HG03060 (cell line): Measurements from ENCODE around the gene SNTG2.
"Not testable (repeated sequence)": the region's sequence is repeated elsewhere in the genome, so short reads cannot be mapped to it uniquely, and the experiment has no call there.

Source experiments
- ATAC-seq: cut with Tn5 transposase; IDR thresholded peaks from one replicate; pipeline ENCODE4 v1.9.1; 2021; ENCODE audit warnings: low read depth, moderate number of reproducible peaks; ENCODE audit not compliant: unreplicated experiment

Gene SNTG2

GRCh38 chr2:1341404-1342120, 390.9 kb downstream of the SNTG2 start:
- no peak for ATAC-seq

GRCh38 chr2:1348789-1349188, 398.1 kb downstream of the SNTG2 start:
- no peak for ATAC-seq

- no peak for ATAC-seq
These were observed 399.5 kb downstream of the SNTG2 start for GRCh38 chr2:1350111-1350510.

- ATAC-seq: no peak
These were observed 402.5 kb downstream of the SNTG2 start for GRCh38 chr2:1353124-1353523.

- no peak for ATAC-seq
These were observed 402.9 kb downstream of the SNTG2 start for GRCh38 chr2:1353543-1353942.

GRCh38 chr2:1360144-1360543, 409.5 kb downstream of the SNTG2 start:
- no peak for ATAC-seq

- no peak for ATAC-seq
These were observed 410.1 kb downstream of the SNTG2 start for GRCh38 chr2:1360557-1361250.

GRCh38 chr2:1363367-1363766, 412.7 kb downstream of the SNTG2 start:
- no peak for ATAC-seq

GRCh38 chr2:1366546-1367134, 416.0 kb downstream of the SNTG2 start:
- ATAC-seq: no peak

GRCh38 chr2:1367601-1368000, 417.0 kb downstream of the SNTG2 start:
- no peak for ATAC-seq

GRCh38 chr2:1369905-1370304, 419.3 kb downstream of the SNTG2 start:
- no peak for ATAC-seq

- no peak for ATAC-seq
These were observed 419.8 kb downstream of the SNTG2 start for GRCh38 chr2:1370461-1370860.

- no peak for ATAC-seq
These were observed 420.4 kb downstream of the SNTG2 start for GRCh38 chr2:1371082-1371481.

- no peak for ATAC-seq
These were observed 423.2 kb downstream of the SNTG2 start for GRCh38 chr2:1373830-1374229.

- no peak for ATAC-seq
These were observed 423.6 kb downstream of the SNTG2 start for GRCh38 chr2:1374287-1374686.

- no peak for ATAC-seq
These were observed 425.1 kb downstream of the SNTG2 start for GRCh38 chr2:1375794-1376193.

- ATAC-seq: no peak
These were observed 426.8 kb downstream of the SNTG2 start for GRCh38 chr2:1377473-1377872.

GRCh38 chr2:1378456-1379150, 428.0 kb downstream of the SNTG2 start:
- ATAC-seq: no peak

GRCh38 chr2:1381644-1382043, 431.0 kb downstream of the SNTG2 start:
- ATAC-seq: no peak

- ATAC-seq: not testable (repeated sequence)
These were observed 437.5 kb downstream of the SNTG2 start for GRCh38 chr2:1387954-1388725.
